Omental fat pad (tissue), 4 donors: ENCODE data around the gene NREP. TPM values are rescaled to one million over a fixed set of nuclear protein-coding genes. Genes with fewer than 3 reads are reported as not detected.

Experiments used
- ATAC-seq: fragments of 150-250 bp; one replicate; pipeline ENCODE4 v1.9.1; 2016; ENCODE audit warnings: mild to moderate bottlenecking, moderate library complexity; ENCODE audit not compliant: low FRiP score
- DNase-seq: peaks from one replicate; pipeline ENCODE4 v3.0.0-alpha.2; 2019; ENCODE audit warnings: low spot score
- total RNA-seq, 4 donors: library from RNA; depleted of rRNA; stranded (reverse); fragments of >200 nt; gene quantifications; one replicate each; pipeline ENCODE4 v1.1.0, GENCODE V29; 2016
- TF ChIP-seq, protein P1 (sequence below), 3 donors: fragments of 450-650 bp; IDR thresholded peaks; one replicate each; pipeline ENCODE4 v1.5.1; 2016 to 2017; ENCODE audit warnings: antibody characterized with exemption in 3 of 3, mild to moderate bottlenecking in 3 of 3, moderate library complexity in 2 of 3

The NREP gene
- total RNA-seq, 4 donors from 2014 or later = 4.4 to 17.2 (median 6.8) TPM

- no peak for ATAC-seq
- DNase-seq = no peak
- TF ChIP-seq, protein P1, sequence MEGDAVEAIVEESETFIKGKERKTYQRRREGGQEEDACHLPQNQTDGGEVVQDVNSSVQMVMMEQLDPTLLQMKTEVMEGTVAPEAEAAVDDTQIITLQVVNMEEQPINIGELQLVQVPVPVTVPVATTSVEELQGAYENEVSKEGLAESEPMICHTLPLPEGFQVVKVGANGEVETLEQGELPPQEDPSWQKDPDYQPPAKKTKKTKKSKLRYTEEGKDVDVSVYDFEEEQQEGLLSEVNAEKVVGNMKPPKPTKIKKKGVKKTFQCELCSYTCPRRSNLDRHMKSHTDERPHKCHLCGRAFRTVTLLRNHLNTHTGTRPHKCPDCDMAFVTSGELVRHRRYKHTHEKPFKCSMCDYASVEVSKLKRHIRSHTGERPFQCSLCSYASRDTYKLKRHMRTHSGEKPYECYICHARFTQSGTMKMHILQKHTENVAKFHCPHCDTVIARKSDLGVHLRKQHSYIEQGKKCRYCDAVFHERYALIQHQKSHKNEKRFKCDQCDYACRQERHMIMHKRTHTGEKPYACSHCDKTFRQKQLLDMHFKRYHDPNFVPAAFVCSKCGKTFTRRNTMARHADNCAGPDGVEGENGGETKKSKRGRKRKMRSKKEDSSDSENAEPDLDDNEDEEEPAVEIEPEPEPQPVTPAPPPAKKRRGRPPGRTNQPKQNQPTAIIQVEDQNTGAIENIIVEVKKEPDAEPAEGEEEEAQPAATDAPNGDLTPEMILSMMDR (IDR thresholded peaks at IDR 0.05) = no peak
Observed at GRCh38 chr5:111747337-111747736, 9.7 kb downstream of the NREP start.

GRCh38 chr5:111746791-111747190 lies 10.2 kb downstream of the NREP start:
- DNase-seq (no peak), ATAC-seq (no peak)
- TF ChIP-seq, protein P1 (IDR thresholded peaks at IDR 0.05) = no peak

GRCh38 chr5:111745075-111745739 lies 11.8 kb downstream of the NREP start:
- ATAC-seq = no peak
- no peak for DNase-seq
- TF ChIP-seq, protein P1 (IDR thresholded peaks at IDR 0.05) = no peak

- DNase-seq (no peak), ATAC-seq (no peak)
- TF ChIP-seq, protein P1 (IDR thresholded peaks at IDR 0.05) = no peak
Observed at GRCh38 chr5:111744455-111744854, 12.5 kb downstream of the NREP start.

DNA sequence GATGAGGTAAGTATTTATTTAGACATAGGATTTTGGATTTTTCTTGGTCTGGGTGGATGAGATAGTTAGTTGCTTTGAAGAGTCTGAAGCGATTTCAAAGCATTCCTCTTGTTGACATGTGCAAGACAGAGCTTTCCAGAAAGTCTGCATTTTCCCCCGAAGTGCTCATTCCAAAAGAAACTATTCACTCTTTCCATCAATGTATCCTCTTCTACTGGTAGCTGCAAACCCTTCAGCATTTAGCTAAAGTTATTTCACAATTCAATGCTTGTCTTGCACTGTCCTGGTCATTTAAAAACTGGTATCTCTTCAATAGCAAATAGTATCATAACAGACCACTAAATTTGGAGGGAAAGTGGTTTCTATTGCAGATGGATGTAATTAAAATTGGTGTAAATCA lies 13.0 kb downstream of the NREP start:
- TF ChIP-seq, protein P1 (IDR thresholded peaks at IDR 0.05) = no peak
- peak; percentile 34 for ATAC-seq

GRCh38 chr5:111743512-111743911 lies 13.5 kb downstream of the NREP start:
- ATAC-seq (no peak), DNase-seq (no peak)
- TF ChIP-seq, protein P1 (IDR thresholded peaks at IDR 0.05) = no peak

More for the DNA sequence above, 13.0 kb downstream of the NREP start:
- no peak for DNase-seq
